Amniotic epithelial cell (primary cell): ENCODE results near the gene PIKFYVE.
"Not testable (repeated sequence)": the region's sequence is repeated elsewhere in the genome, so short reads cannot be mapped to it uniquely, and the experiment has no call there.

ENCODE experiments used
- DNase-seq: peaks from one replicate; pipeline ENCODE4 v3.0.0-alpha.2; 2010; ENCODE audit warnings: low read depth

PIKFYVE gene

GRCh38 chr2:208265801-208266552 is at the start of gene PIKFYVE:
Gene PIKFYVE (plus strand): TSS chr2:208266255. CDS start chr2:208271520, 5,265 bp downstream.
- DNase-seq, result peak; percentile 98

DNA sequence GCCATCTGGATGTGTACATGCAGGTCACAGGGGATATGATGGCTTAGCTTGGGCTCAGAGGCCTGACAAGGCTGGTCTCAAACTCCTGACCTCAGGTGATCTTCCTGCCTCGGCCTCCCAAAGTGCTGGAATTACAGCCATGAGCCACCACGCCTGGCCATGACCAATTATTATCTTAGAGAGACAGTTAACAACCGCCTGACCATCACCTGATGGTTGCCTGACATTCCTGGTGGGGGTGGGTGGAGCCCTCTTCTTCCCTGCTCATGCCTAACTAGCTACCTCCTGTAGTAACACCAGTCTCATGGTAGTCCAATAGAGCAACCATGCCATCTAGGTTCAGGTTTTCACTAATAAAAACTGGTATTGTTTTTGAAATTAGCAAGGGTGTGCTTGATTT is 44.2 kb upstream of the PIKFYVE start:
- DNase-seq, result not testable (repeated sequence)

- peak; percentile 90 for DNase-seq
Observed at GRCh38 chr2:208222351-208222750, 43.7 kb upstream of the PIKFYVE start.

DNA sequence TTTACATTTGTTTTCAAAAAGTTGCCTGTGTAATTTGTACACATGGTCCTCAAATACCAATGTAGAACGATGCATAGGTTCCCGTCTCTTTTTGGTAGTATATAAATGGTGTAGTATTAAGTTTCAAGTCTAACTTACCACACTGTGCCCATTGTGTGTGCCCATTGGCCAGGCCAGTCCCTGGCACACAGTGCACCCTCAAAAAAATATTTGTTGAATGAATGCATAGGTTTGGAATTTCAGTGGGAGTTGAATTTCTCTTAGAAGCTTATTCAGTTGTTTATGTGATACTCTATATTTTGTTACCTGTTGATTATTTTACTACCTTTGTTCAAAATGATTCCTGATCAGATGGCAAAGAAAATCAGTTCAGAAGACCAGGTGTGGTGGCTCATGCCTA is 41.3 kb upstream of the PIKFYVE start:
- DNase-seq, result no peak

DNA sequence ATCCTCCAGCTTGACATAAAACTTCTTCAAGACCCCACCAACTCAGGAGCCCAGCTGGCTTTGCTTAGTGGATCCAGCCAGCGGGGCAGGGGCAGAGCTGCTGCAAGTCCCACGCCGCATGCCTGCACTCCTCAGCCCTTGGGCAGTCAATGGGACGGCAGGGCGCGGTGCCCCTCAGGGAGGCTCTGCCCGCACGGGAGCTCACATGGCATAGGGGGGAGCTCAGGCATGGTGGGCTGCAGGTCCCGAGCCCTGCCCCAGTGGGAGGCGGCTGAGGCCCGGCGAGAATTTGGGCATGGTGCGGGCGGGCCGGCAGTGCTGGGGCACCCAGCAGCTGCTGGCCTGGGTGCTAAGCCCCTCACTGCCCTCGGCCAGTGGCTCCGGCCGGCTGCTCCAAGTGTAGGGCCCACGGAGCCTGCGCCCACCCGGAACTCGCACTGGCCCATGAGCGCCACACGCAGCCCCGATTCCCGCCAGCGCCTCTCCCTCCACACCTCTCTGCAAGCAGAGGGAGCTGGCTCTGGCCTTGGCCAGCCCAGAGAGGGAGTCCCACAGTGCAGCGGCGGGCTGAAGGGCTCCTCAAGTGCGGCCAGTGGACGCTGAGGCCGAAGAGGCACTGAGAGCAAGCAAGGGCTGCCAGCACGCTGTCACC is 38.3 kb upstream of the PIKFYVE start:
- no peak for DNase-seq

DNA sequence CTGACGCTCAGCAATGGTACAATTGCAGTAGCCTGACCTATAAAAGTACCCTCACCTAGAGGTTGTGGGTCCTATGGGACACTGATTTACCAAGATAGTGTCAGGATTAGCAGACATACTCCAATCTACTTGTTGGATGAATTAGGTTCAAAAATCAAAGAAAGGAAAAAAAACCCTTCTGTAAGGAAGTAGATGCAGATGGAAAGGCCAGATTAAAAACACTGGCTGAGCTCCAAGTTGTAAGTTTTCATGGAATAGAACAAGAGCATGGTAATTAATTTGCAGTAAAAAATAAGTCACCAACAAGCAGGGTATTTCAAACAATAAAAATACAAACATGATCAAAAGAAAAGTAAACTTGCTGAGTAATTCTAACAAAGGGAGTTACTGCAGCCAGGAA is 37.6 kb upstream of the PIKFYVE start:
- DNase-seq, result no peak

DNA sequence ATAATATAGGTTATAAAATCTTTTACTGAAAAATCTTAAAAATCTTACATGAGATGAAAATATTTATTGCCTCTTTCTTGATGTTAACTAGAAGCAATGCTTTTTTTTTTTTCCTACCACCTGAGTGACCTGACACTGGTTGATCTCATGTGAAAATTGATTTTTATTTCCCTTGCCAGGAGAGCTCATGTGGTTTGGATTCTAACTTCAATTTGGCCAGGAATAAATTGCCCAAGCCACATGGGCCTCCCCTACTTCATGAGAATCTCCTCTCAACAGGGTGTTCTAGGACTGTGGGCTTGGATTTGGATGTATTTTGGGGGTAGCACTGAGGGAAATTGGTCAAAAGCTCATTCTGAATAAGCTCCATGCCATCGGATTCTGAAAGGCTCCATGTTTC is 31.3 kb upstream of the PIKFYVE start:
- DNase-seq, result no peak

DNA sequence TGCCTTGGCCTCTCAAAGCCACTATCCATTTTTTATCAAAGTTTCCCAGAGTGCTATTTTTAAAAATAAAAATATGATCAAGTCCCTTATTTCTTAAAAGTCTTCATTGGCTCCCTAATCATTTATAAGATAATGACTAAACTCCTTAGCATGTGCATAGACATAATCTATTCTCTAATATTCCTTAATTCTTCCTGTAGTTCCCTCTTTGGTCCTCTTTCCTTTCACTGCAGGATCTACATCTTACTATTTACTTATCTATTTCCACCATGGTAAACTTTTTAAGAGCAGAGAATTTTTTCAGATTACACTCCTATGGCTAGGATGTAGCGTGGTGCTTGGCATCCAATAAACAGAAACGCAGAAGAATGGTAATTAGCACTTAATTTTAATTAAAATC is 30.2 kb upstream of the PIKFYVE start:
- DNase-seq, result no peak

DNA sequence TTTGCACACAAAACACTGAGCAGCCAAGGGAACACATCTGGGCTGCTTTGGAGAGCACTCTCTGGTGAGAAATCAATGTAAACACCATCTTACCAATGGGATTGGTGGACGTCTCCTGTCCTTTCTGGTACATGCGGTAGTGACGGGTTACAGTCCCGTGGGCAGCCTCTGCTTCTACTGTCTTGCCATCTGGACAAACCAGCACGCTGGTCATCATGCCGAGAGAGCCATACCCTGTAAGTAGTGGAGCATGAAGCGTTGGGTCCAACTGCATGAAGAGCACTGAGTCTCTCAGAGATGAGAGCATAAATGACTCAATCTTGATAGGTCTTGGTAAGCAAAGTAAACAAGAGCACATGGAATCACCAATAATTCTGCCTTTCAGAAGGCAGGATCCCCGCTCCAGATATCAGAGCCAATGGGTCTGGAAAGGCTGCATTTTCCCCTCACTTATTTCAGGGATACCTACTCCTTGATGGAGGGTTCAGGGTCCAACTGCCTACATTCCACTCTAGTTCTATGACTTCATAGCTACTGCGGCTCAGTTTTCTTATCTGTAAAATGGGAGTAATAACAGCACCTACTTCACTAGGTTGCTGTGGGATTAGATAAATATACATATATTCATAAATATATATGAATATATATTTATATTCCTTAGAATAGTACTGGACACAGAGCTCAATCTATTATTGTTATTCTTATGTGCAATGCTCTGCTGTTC is 26.1 kb upstream of the PIKFYVE start:
- no peak for DNase-seq

- no peak for DNase-seq
Observed at GRCh38 chr2:208240619-208241209, 25.3 kb upstream of the PIKFYVE start.

GRCh38 chr2:208244422-208244821 is 21.6 kb upstream of the PIKFYVE start:
- DNase-seq, result no peak

GRCh38 chr2:208245746-208246145 is 20.3 kb upstream of the PIKFYVE start:
- no peak for DNase-seq

GRCh38 chr2:208248601-208249000 is 17.5 kb upstream of the PIKFYVE start:
- DNase-seq, result no peak

DNA sequence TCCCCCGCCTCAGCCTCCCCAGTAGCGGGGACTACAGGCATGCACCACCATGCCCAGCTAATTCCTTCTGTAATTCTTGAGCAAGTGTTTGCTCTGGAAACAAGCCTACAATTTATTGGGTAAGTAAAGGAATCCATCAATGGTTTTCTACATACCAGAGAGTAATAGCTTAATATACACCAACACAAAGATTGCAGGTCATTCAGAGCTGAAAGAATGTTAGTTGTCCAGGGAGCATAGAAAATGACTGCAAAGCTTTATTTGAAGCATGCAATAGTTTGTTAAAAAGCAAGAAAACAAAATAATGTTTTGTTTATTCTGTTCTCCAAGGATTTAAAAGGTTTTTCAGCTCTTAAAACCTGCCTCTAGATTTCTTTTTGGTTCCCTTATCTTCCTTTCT is 16.8 kb upstream of the PIKFYVE start:
- peak; percentile 69 for DNase-seq

DNA sequence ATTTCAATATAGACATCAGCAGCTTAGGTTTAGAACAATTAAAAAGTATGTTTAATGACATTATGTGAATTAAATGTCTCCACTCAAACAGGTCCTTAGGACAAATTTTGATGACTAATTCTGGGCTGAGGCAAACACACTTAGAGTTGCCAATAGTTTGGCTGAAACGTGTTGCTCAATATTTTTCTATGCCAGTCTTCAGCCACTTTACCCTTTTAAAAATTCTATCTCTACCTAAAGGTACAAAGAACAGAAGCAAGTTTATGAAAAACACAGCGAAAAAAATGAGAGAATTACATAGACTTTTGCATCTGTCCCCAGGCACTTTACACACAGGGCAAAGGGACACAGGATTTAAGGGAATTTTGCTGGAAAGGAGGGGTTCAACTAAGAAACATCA is 15.7 kb upstream of the PIKFYVE start:
- DNase-seq, result peak; percentile 49

GRCh38 chr2:208251098-208251497 is 15.0 kb upstream of the PIKFYVE start:
- no peak for DNase-seq

DNA sequence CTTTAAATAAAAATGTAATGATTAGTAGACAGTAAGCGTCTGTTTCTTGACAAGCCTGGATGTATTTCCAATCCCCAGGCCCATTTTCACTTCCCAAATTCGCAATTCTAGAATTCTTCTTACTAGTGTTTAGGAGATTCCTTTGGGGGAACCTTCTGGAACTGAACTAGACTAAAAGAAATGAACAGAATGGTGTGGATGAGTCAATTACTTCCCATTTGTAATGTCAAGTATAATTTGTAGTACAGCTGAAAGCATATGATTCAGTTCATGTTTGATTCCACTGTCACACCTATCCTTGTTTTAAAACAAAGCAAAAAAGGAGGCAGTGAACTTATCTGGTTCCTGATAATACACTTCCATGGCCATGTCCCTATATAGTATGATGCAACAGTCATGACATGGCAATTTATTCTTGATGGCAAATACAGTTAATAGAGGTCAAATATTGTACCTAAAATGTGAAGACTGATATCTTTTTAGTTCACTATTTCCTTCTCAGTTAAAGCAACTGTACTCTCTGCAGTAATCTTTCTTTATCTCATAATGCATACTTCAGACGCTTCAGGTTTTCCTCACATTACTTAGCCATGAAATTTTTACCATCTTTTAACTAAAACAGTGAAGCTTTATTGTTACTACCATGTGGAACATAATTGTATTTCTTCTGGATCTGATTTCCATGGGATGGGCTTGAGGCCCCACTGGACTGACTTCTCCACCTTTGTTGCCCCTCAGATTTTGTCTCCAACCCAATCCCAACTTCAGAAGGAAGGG is 13.2 kb upstream of the PIKFYVE start:
- DNase-seq, result no peak

DNA sequence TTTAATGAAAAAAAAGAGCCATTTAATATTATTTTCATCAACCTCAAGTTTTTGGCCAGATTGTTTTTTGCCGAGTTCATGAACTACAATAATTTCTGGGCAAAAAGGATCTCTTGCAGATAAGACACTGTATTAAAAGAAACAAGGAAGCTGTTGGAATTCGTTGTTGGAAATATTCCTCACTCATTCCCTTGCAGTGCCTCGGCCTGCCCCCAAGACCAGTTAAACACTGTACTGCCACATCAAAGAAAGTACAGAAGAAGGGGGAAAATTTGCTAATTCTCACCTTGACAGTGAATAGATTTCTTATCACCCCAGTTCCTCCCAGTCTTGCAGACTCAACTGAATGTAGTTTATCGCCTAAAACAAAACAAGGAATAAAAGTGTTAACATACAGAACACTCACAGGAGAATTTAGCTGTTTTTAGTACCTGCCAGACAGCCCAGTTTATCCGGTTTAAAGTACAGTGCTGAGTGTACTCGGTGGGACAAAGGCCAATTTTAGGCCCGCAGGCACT is 12.4 kb upstream of the PIKFYVE start:
- no peak for DNase-seq

- peak; percentile 70 for DNase-seq
Observed at GRCh38 chr2:208254118-208254870, 11.8 kb upstream of the PIKFYVE start.

DNA sequence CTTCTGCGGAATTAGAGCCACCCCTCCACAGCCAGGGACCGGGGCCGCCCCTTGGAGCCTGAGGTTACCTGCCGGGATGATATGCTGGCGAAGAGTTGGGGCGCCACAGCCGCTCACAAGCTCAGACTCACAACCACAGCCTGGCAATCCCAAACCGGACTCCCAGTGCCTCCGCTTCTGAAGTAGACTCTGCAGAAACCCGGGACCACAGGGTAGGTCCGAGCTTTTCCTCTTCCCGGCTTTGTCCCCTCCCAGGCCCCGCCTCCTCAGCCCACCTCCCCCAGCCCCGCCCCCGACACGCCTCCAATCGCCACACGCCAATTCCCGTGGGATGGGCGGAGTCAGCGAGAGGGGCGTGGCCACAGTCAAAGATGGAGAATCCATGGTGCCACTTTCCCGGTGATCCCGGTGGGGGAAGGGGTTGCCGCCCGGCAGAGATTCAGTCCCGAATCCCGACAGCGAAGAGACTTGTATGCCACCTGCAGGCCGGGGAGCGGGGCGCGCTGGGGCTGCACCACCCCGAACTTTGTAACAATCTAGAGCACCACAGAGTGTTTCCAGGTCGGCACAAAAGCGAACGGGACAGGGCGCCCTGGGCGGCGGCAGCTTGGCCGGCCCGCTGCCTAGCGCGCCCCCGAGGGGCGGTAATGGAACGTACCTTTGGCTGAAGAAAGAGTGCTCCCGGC is 11.0 kb upstream of the PIKFYVE start, which contains the start of gene IDH1:
Gene IDH1, minus strand, starts transcription at position 201 of the 686 bp plus-strand sequence. CDS start 3,520 bp downstream, outside the sequence.
- DNase-seq, result peak; percentile 84
